Type B pancreatic cell (in vitro differentiated cells): ENCODE measurements around the gene TIMP1. TPM values are rescaled to one million over a fixed set of nuclear protein-coding genes. Genes with fewer than 3 reads are reported as not detected.

Experiments
- DNase-seq: peaks from one replicate; pipeline ENCODE4 v3.0.0; 2021; ENCODE audit warnings: mixed read lengths; ENCODE audit not compliant: unreplicated experiment; ENCODE audit errors: extremely low spot score
- H3K27ac Mint-ChIP-seq: 2 replicates; pipeline ENCODE4 v1.8.0; 2021; ENCODE audit warnings: mild to moderate bottlenecking, mixed read lengths
- H3K27me3 Mint-ChIP-seq: 2 replicates; pipeline ENCODE4 v1.8.0; 2021; ENCODE audit warnings: mixed read lengths
- H3K36me3 Mint-ChIP-seq: 2 replicates; pipeline ENCODE4 v1.8.0; 2021; ENCODE audit warnings: mixed read lengths
- H3K4me1 Mint-ChIP-seq: one replicate; pipeline ENCODE4 v1.8.0; 2021; ENCODE audit warnings: mixed read lengths; ENCODE audit not compliant: unreplicated experiment
- H3K4me3 Mint-ChIP-seq: 2 replicates; pipeline ENCODE4 v1.8.0; 2021; ENCODE audit warnings: mild to moderate bottlenecking, mixed read lengths
- H3K9me3 Mint-ChIP-seq: 2 replicates; pipeline ENCODE4 v1.8.0; 2021; ENCODE audit warnings: mixed read lengths
- total RNA-seq: library from RNA; stranded (reverse); gene quantifications from 2 replicates; pipeline ENCODE4 v1.2.1, GENCODE V29; 2021; ENCODE audit warnings: low replicate concordance
- TF ChIP-seq, protein P1 (sequence below): fragments of 200-600 bp; sonication (generic); conservative IDR thresholded peaks from 2 replicates; pipeline ENCODE4 v1.5.0; 2021; ENCODE audit warnings: antibody characterized with exemption, mild to moderate bottlenecking

The TIMP1 gene
- total RNA-seq, 1 donor from 2014 or later, result 95.4 TPM

DNA sequence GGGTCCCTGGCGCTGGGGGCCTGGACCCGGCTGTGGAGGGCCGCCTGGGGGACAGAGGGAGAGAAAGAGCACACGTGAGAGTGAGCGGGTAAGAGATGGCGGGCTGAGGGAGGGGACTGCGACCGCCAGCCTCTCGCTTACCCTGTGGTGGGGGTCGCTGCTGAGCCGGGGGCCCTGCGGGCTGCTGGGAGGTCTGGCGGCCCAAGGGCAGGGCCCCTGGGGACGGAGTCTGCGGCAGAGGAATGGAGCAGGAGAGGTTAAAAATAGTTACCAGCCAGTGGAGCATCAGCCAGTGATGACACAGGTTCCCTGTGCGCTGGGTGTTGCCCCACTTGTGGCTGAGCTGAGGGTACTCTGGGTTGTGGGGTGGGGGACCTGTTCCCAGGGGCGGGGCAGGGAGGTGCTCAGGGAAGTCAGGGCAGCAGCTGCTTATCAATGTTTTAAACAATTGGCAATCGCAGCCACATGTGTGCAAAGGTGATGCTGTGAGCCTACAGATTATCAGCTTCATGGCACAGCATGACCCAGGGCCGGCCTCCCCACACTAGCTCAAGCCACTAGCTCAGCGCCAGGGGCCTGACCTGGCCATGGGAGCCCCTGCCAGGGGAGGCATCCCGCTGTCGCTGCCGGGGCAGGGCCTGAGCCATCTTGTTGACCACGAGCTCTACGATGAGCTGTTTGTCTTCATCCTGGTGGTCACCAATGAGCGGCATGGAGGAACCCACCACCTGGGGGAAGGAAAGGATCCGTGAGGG is 7.5 kb upstream of the TIMP1 start:
- Mint-ChIP-seq H3K4me1 (peaks cover 13% of the 10 kb centered on the region), H3K36me3 (peaks cover 14% of the 10 kb centered on the region), H3K4me3 (no peak overlapping the region), H3K9me3 (no peaks in the 10 kb centered on the region), H3K27ac (no peak overlapping the region), H3K27me3 (peaks cover 4% of the 10 kb centered on the region)
- TF ChIP-seq, protein P1, sequence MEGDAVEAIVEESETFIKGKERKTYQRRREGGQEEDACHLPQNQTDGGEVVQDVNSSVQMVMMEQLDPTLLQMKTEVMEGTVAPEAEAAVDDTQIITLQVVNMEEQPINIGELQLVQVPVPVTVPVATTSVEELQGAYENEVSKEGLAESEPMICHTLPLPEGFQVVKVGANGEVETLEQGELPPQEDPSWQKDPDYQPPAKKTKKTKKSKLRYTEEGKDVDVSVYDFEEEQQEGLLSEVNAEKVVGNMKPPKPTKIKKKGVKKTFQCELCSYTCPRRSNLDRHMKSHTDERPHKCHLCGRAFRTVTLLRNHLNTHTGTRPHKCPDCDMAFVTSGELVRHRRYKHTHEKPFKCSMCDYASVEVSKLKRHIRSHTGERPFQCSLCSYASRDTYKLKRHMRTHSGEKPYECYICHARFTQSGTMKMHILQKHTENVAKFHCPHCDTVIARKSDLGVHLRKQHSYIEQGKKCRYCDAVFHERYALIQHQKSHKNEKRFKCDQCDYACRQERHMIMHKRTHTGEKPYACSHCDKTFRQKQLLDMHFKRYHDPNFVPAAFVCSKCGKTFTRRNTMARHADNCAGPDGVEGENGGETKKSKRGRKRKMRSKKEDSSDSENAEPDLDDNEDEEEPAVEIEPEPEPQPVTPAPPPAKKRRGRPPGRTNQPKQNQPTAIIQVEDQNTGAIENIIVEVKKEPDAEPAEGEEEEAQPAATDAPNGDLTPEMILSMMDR, result no peak
- no peak for DNase-seq

GRCh38 chrX:47576021-47576898 is 6.0 kb upstream of the TIMP1 start:
- Mint-ChIP-seq H3K27ac (no peak overlapping the region), H3K36me3 (peaks cover 14% of the 10 kb centered on the region), H3K9me3 (no peaks in the 10 kb centered on the region), H3K4me3 (no peak overlapping the region), H3K27me3 (peaks cover 4% of the 10 kb centered on the region), H3K4me1 (peaks cover 13% of the 10 kb centered on the region)
- DNase-seq, result no peak
- TF ChIP-seq, protein P1, result no peak

- Mint-ChIP-seq H3K9me3 (no peaks in the 10 kb centered on the region), H3K27me3 (peaks cover 4% of the 10 kb centered on the region), H3K27ac (no peak overlapping the region), H3K4me3 (no peak overlapping the region), H3K36me3 (peaks cover 8% of the 10 kb centered on the region), H3K4me1 (peaks cover 17% of the 10 kb centered on the region)
- TF ChIP-seq, protein P1, result no peak
- no peak for DNase-seq
These were observed 4.8 kb upstream of the TIMP1 start for GRCh38 chrX:47577424-47577823.

- no peak overlapping the region for H3K4me3 Mint-ChIP-seq
These were observed 4.3 kb upstream of the TIMP1 start for GRCh38 chrX:47577901-47578300.

GRCh38 chrX:47578692-47579091 is 3.5 kb upstream of the TIMP1 start:
- H3K9me3 Mint-ChIP-seq, result no peaks in the 10 kb centered on the region
- peaks cover 4% of the 10 kb centered on the region for H3K27me3 Mint-ChIP-seq
- peaks cover 6% of the 10 kb centered on the region for H3K36me3 Mint-ChIP-seq
- no peak for DNase-seq
- no peak overlapping the region for H3K4me3 Mint-ChIP-seq
- TF ChIP-seq, protein P1, result no peak
- H3K4me1 Mint-ChIP-seq, result peaks cover 11% of the 10 kb centered on the region
- no peak overlapping the region for H3K27ac Mint-ChIP-seq

More at GRCh38 chrX:47577901-47578300, 4.3 kb upstream of the TIMP1 start:
- Mint-ChIP-seq H3K36me3 (peaks cover 8% of the 10 kb centered on the region), H3K9me3 (no peaks in the 10 kb centered on the region), H3K4me1 (peaks cover 17% of the 10 kb centered on the region), H3K27me3 (peaks cover 4% of the 10 kb centered on the region), H3K27ac (no peak overlapping the region)
- TF ChIP-seq, protein P1, result no peak
- no peak for DNase-seq
